Heart right ventricle (tissue), 16 donors: ENCODE results near the gene TMPRSS3. TPM values are rescaled to one million over a fixed set of nuclear protein-coding genes. Genes with fewer than 3 reads are reported as not detected.

Experiments used
- ATAC-seq, 8 donors: fragments of 200-7000 bp; cut with Tn5 transposase; one replicate each; pipeline ENCODE4 v1.9.1; 2020; ENCODE audit warnings: mild to moderate bottlenecking in 8 of 8, moderate library complexity in 8 of 8, moderate number of reproducible peaks in 1 of 8
- DNase-seq, 2 donors: peaks; one replicate each; pipeline ENCODE4 v3.0.0-alpha.2; 2020
- H3K27ac ChIP-seq, 10 donors: fragments of 200-600 bp; sonication (generic) in 2 of 10; one replicate each; pipeline versions ENCODE4 v1.5.0 to v1.8.0; 2020 to 2022; ENCODE audit warnings: mild to moderate bottlenecking in 3 of 10
- H3K27me3 ChIP-seq, 7 donors: fragments of 200-600 bp; one replicate each; pipeline ENCODE4 v1.8.0; 2021 to 2022; ENCODE audit warnings: mild to moderate bottlenecking in 2 of 7
- H3K36me3 ChIP-seq, 9 donors: fragments of 200-600 bp; sonication (generic) in 1 of 9; one replicate each; pipeline versions ENCODE4 v1.5.0 to v1.8.0; 2020 to 2022; ENCODE audit warnings: mild to moderate bottlenecking in 2 of 9
- H3K4me1 ChIP-seq, 9 donors: fragments of 200-600 bp; sonication (generic) in 1 of 9; one replicate each; pipeline versions ENCODE4 v1.5.0 to v1.8.0; 2020 to 2022; ENCODE audit warnings: mild to moderate bottlenecking in 4 of 9
- H3K4me3 ChIP-seq, 10 donors: fragments of 200-600 bp; sonication (generic) in 2 of 10; one replicate each; pipeline versions ENCODE4 v1.5.0 to v1.8.0; 2020 to 2022; ENCODE audit warnings: mild to moderate bottlenecking in 7 of 10, moderate library complexity in 2 of 10
- H3K9me3 ChIP-seq, 11 donors: fragments of 200-600 bp in 10 of 11; sonication (generic) in 2 of 11; one replicate each; pipeline versions ENCODE4 v1.5.0 to v1.8.0; 2013 to 2022; ENCODE audit warnings: mild to moderate bottlenecking in 2 of 11, control low read depth in 1 of 11, moderate library complexity in 1 of 11
- WGBS, 2 donors: extraction: QIAGEN DNeasy Blood & Tissue Kit; methylation state at CpG; one replicate each; pipeline ENCODE4 v1.1.7; 2013; ENCODE audit warnings: inconsistent platforms in 1 of 2; 5-methylcytosine and 5-hydroxymethylcytosine counted together
- intact Hi-C, 10 donors: fragments of 100-400 bp; cut with DNase I; formaldehyde crosslinking; loops; one replicate each; pipeline versions ENCODE4 v1.11.1 to v1.14.2; 2022
- polyA plus RNA-seq, 2 donors: library from polyadenylated mRNA; stranded (reverse); fragments of 200-250 nt; gene quantifications; one replicate each; pipeline ENCODE4 v1.2.3, GENCODE V29; 2013
- total RNA-seq, 10 donors: library from RNA; stranded (reverse); fragmentation: NEBNext Ultra II Directional in 3 of 10; extraction: Animal tissue kit (Norgen Biotek cat#: 25700) in 3 of 10; gene quantifications; one replicate each; pipeline versions ENCODE4 v1.2.1 to v1.2.4, GENCODE V29; 2021 to 2023
- TF ChIP-seq, protein P1 (sequence below), 9 donors: fragments of 200-600 bp; sonication (generic) in 2 of 9; IDR thresholded peaks; one replicate each; pipeline versions ENCODE4 v1.5.0 to v1.8.0; 2021 to 2022; ENCODE audit warnings: antibody characterized with exemption in 9 of 9, mild to moderate bottlenecking in 5 of 9, moderate library complexity in 1 of 9
- donor health status: Arrhythmogenic right ventricular cardiomyopathy.
- donor health status: ischemic (EF 13 %, LVEDD 7.1; RV severe dilation, severe dysfunction).
- donor health status: healthy with polysubstance abuse.
- donor health status: DM: no; HTN: yes; CAD: no.
- donor health status: DM: no; HTN: no; CAD: no.
- donor health status: ischemic (EF 25% LVEDD 6.9; RV normal size, moderate dysfunction).
- donor health status: ischemic (EF 25% LVEDD 5.7; RV mildly dilated, moderate dysfunction).
- donor health status: healthy.
- donor health status: DM: yes; HTN: yes; CAD: no.
- donor health status: Ischemic cardiomyopathy.
- donor health status: ischemic (EF 35%, LVEDD 5.7; RV mildly dilated, moderate dysfunction).
- donor health status: nonischemic (EF 11% LVEDD 7.7; RV severe dilation, severe dysfunction).
- donor health status: DM: yes; HTN: yes; CAD: no.
- donor health status: PGD.
- donor health status: ischemic (EF 29% LVEDD 5.4; RV normal size, mild dysfunction).
- donor health status: nonischemic (EF 23%, LVEDD 6.1; RV moderate dilation, normal function).

TMPRSS3 gene
- total and polyA plus RNA-seq, 12 donors: 0.01 to 1.0 (median 0.42) TPM; not detected in 9

DNA sequence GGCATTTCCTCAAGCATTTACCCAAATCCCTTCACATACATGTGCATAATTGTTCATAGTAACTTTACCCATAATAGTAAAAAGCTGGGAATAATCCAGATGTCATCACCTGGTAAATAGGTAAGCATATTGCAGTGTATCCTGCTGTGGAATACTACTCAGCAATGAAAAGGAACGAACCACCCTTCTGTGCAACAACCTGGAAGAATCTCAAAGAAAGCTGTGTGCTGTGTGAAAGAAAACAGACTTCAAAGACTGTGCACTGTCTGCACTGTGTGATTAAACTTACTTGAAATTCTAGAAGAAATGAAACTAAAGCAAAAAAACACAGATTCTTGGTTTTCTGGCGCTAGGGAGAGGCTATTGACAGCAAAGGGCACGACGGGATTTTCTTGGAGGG is 58.6 kb downstream of the TMPRSS3 start:
- Histone ChIP-seq H3K27me3 (peaks cover 0 to 50% (median 24%) of the 10 kb centered on the region in 7 donors), H3K27ac (no peak overlapping the region), H3K4me3 (no peak overlapping the region), H3K4me1 (peaks cover 0 to 7% (median 0%) of the 10 kb centered on the region in 9 donors), H3K36me3 (no peaks in the 10 kb centered on the region), H3K9me3 (peaks cover 0 to 3% (median 0%) of the 10 kb centered on the region in 11 donors)
- TF ChIP-seq, protein P1, sequence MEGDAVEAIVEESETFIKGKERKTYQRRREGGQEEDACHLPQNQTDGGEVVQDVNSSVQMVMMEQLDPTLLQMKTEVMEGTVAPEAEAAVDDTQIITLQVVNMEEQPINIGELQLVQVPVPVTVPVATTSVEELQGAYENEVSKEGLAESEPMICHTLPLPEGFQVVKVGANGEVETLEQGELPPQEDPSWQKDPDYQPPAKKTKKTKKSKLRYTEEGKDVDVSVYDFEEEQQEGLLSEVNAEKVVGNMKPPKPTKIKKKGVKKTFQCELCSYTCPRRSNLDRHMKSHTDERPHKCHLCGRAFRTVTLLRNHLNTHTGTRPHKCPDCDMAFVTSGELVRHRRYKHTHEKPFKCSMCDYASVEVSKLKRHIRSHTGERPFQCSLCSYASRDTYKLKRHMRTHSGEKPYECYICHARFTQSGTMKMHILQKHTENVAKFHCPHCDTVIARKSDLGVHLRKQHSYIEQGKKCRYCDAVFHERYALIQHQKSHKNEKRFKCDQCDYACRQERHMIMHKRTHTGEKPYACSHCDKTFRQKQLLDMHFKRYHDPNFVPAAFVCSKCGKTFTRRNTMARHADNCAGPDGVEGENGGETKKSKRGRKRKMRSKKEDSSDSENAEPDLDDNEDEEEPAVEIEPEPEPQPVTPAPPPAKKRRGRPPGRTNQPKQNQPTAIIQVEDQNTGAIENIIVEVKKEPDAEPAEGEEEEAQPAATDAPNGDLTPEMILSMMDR (IDR thresholded peaks at IDR 0.05): no peak
- DNase-seq: no peak
- intact Hi-C loops: loop anchor here in 2 of 10 donors (5.0 to 10.0 kb wide), 3 partner anchors 108 to 192 kb away; no protein-coding TSS in a partner anchor
- 88 to 93% methylated on average over 4 of the region's 4 CpGs for WGBS, 2 donors
- ATAC-seq: no peak

DNA sequence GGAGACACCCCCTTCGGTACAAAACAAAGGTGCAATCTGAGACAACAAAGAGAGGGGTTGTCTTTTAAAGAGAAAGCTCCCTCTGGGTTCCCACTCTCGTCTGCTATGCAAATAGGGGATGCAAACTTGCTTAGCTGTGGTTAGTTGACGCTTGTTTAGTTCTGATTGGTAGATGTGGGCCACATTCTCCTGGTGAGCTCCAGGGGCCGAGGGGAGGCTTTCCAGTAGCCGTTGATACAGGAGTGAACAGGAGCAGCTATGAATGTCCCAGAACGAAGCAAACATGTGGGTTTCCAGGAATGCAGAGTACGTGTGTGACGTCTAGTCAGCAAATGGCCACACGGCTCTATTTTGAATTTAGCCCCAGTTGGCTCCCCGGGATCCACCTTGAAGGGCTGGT is 59.8 kb downstream of the TMPRSS3 start:
- no peaks in the 10 kb centered on the region for H3K36me3 ChIP-seq
- no peak for ATAC-seq
- H3K4me3 ChIP-seq: no peak overlapping the region
- no peak overlapping the region for H3K27ac ChIP-seq
- TF ChIP-seq, protein P1 (IDR thresholded peaks at IDR 0.05): no peak
- peaks cover 0 to 15% (median 4%) of the 10 kb centered on the region in 11 donors for H3K9me3 ChIP-seq
- peaks cover 0 to 51% (median 24%) of the 10 kb centered on the region in 7 donors for H3K27me3 ChIP-seq
- WGBS, 2 donors: 17 to 31% methylated on average over 10 of the region's 10 CpGs
- H3K4me1 ChIP-seq: peaks cover 0 to 7% (median 0%) of the 10 kb centered on the region in 9 donors
- no peak for DNase-seq
- intact Hi-C loops: loop anchor here in 2 of 10 donors (5.0 to 10.0 kb wide), 3 partner anchors 109 to 191 kb away; no protein-coding TSS in a partner anchor

DNA sequence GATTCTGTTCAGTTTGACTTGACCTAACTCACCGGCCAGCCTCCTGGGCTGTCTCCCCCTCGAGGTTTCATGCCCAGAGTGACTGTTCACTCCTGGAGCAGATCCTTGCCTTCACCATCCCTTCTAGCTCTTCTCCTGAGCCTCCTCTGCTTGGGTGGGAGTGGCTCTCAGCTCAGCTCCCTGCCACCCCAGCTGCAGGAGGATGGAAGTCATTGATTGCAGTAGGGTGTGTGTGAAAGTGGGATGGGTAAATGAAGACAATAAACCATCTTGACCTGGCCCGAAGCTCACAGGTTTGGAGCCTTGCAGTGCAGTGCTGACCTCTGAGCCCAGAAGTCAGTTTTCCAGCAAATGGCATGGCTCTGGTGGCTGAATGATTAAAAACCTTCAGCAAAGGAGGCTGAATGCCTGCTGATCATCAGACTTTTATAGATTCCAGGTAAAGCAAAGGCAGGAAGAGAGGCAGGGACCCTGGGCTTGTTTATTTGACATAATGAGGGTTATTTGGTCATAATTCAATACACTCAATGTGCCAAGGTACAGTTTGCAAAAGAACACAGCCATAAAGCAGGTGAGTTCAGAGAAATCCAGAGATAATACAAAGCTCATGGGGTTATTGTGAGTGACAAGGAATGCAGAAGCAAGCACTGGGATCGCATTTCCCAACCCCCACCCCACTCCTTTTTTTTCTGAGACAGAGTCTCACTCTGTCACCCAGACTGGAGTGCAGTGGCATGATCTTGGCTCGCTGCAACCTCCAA is 63.1 kb downstream of the TMPRSS3 start:
- Histone ChIP-seq H3K4me1 (peaks cover 0 to 2% (median 0%) of the 10 kb centered on the region in 9 donors), H3K4me3 (no peak overlapping the region), H3K9me3 (peaks cover 0 to 15% (median 4%) of the 10 kb centered on the region in 11 donors), H3K27ac (no peak overlapping the region), H3K36me3 (no peaks in the 10 kb centered on the region), H3K27me3 (peaks cover 0 to 50% (median 24%) of the 10 kb centered on the region in 7 donors)
- ATAC-seq (no peak), DNase-seq (no peak)
- 76 to 88% methylated on average over 5 of the region's 5 CpGs for WGBS, 2 donors
- intact Hi-C loops: loop anchor here in 2 of 10 donors (10.0 kb wide), 2 partner anchors 112 to 188 kb away; no protein-coding TSS in a partner anchor
- TF ChIP-seq, protein P1 (IDR thresholded peaks at IDR 0.05): no peak

DNA sequence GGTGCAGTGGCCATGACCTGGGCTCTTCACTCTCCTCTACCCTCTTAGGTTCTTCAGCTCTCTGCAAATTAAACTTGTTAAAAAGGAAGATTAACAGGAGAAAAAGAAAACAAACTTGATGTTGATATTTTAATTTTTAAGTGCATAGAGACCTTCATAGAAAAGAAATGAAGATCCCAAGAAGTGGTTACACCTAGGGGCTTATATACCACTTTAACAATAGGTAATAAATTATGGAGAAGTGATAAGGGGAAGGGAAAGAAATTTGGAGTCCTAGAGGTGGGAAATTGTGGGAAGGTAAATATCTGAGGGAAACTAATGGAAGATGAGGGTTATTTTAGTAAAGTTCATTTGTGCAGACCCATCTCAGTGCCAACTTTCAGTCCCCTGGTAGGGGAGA is 64.2 kb downstream of the TMPRSS3 start:
- intact Hi-C loops: loop anchor here in 2 of 10 donors (10.0 kb wide), 2 partner anchors 113 to 187 kb away; no protein-coding TSS in a partner anchor
- ATAC-seq (no peak), DNase-seq (no peak)
- Histone ChIP-seq H3K4me1 (no peaks in the 10 kb centered on the region), H3K9me3 (peaks cover 0 to 15% (median 4%) of the 10 kb centered on the region in 11 donors), H3K27me3 (peaks cover 0 to 44% (median 18%) of the 10 kb centered on the region in 7 donors), H3K27ac (no peak overlapping the region), H3K36me3 (no peaks in the 10 kb centered on the region), H3K4me3 (no peak overlapping the region)
- TF ChIP-seq, protein P1 (IDR thresholded peaks at IDR 0.05): no peak
